T-cell (primary cell): ENCODE measurements around the gene PPP1R37. TPM values are rescaled to one million over a fixed set of nuclear protein-coding genes. Genes with fewer than 3 reads are reported as not detected.

Experiments used
- ATAC-seq, 4 experiments: fragments of 200-7000 bp in 3 of 4; fragments of 150-1000 bp in 1 of 4; cut with Tn5 transposase; replicated peaks in 1 of 4; 1 replicate in 3 of 4; 2 replicates in 1 of 4; pipeline ENCODE4 v1.10.0; 2021; ENCODE audit warnings: moderate library complexity in 3 of 4, mild to moderate bottlenecking in 2 of 4, moderate number of reproducible peaks in 1 of 4
- CTCF ChIA-PET, 2 donors: fragments of 300-600 bp; sonication (Branson Sonifier 250); formaldehyde crosslinking; loops; one replicate each; lab custom pipeline; 2022; ENCODE audit warnings: antibody characterized with exemption in 2 of 2; lab: Charles Lee
- POLR2A ChIA-PET, 2 donors: fragments of 300-600 bp; sonication (Branson Sonifier 250); formaldehyde crosslinking; loops; one replicate each; lab custom pipeline; 2022; ENCODE audit warnings: antibody characterized with exemption in 2 of 2; lab: Charles Lee
- DNase-seq, 35 experiments: peaks; one replicate each; pipeline versions ENCODE4 v3.0.0 to v3.0.0-alpha.2; 2013 to 2023
- H3K27ac ChIP-seq: one replicate; pipeline ENCODE4 v1.5.1; 2013; ENCODE audit warnings: low read length
- H3K27me3 ChIP-seq, 2 experiments: replicated peaks in 1 of 2; 1 replicate in 1 of 2; 2 replicates in 1 of 2; pipeline versions ENCODE4 v1.6.1 to v1.7.0; 2013; ENCODE audit warnings: low read length in 1 of 2, mixed read lengths in 1 of 2; ENCODE audit not compliant: control insufficient read depth in 2 of 2, insufficient read depth in 2 of 2; ENCODE audit errors: extremely low read depth in 1 of 2
- H3K36me3 ChIP-seq, 2 donors: 1 replicate in 1 of 2; 2 replicates in 1 of 2; pipeline versions ENCODE4 v1.6.1 to v1.7.0; 2013; ENCODE audit warnings: low read length in 1 of 2; ENCODE audit not compliant: control insufficient read depth in 2 of 2, insufficient read depth in 1 of 2; ENCODE audit errors: extremely low read depth in 1 of 2
- H3K4me1 ChIP-seq, 2 experiments: 1 replicate in 1 of 2; 2 replicates in 1 of 2; pipeline versions ENCODE4 v1.6.1 to v1.7.0; 2013; ENCODE audit warnings: low read length in 2 of 2, mixed read lengths in 1 of 2; ENCODE audit not compliant: insufficient read depth in 2 of 2, control insufficient read depth in 1 of 2; ENCODE audit errors: extremely low read depth in 1 of 2
- H3K4me3 ChIP-seq, 2 donors: 1 replicate in 1 of 2; 2 replicates in 1 of 2; pipeline versions ENCODE4 v1.5.1 to v1.7.0; 2013; ENCODE audit warnings: mild to moderate bottlenecking in 2 of 2, low read length in 1 of 2, moderate library complexity in 1 of 2; ENCODE audit not compliant: control insufficient read depth in 1 of 2; ENCODE audit errors: extremely low read depth in 1 of 2
- H3K9me3 ChIP-seq: 2 replicates; pipeline ENCODE4 v1.7.0; 2013
- H3K27ac Mint-ChIP-seq, 2 donors: one replicate each; pipeline ENCODE4 v1.8.0; 2020 to 2021; ENCODE audit warnings: mild to moderate bottlenecking in 2 of 2, mixed read lengths in 2 of 2
- H3K27me3 Mint-ChIP-seq, 2 donors: one replicate each; pipeline ENCODE4 v1.8.0; 2021 to 2022; ENCODE audit warnings: mixed read lengths in 2 of 2
- H3K36me3 Mint-ChIP-seq: one replicate; pipeline ENCODE4 v1.8.0; 2021; ENCODE audit warnings: mixed read lengths
- H3K4me1 Mint-ChIP-seq, 3 donors: one replicate each; pipeline ENCODE4 v1.8.0; 2020 to 2022; ENCODE audit warnings: mixed read lengths in 3 of 3, mild to moderate bottlenecking in 1 of 3
- H3K4me3 Mint-ChIP-seq, 3 donors: one replicate each; pipeline ENCODE4 v1.8.0; 2020 to 2022; ENCODE audit warnings: mild to moderate bottlenecking in 3 of 3, mixed read lengths in 3 of 3, moderate library complexity in 3 of 3
- H3K9me3 Mint-ChIP-seq, 3 donors: one replicate each; pipeline ENCODE4 v1.8.0; 2020 to 2022; ENCODE audit warnings: mixed read lengths in 3 of 3
- WGBS: methylation state at CpG from one replicate; pipeline ENCODE4 v1.1.5; 2013; ENCODE audit warnings: missing lambda C conversion rate; ENCODE audit not compliant: insufficient coverage; 5-methylcytosine and 5-hydroxymethylcytosine counted together
- total RNA-seq, 35 experiments: library from RNA in 6 of 35; stranded (reverse) in 6 of 35; fragments of 120-200 nt in 1 of 35; gene quantifications; one replicate each; pipeline versions ENCODE4 v1.2.1 to v1.2.4 and lab custom pipeline; 2013 to 2026

PPP1R37 gene
- total RNA-seq, 5 donors from 2014 or later (not counting 1 experiment from before 2014, with no cell fraction given), result 17.2 to 35.2 (median 30.4) TPM

DNA sequence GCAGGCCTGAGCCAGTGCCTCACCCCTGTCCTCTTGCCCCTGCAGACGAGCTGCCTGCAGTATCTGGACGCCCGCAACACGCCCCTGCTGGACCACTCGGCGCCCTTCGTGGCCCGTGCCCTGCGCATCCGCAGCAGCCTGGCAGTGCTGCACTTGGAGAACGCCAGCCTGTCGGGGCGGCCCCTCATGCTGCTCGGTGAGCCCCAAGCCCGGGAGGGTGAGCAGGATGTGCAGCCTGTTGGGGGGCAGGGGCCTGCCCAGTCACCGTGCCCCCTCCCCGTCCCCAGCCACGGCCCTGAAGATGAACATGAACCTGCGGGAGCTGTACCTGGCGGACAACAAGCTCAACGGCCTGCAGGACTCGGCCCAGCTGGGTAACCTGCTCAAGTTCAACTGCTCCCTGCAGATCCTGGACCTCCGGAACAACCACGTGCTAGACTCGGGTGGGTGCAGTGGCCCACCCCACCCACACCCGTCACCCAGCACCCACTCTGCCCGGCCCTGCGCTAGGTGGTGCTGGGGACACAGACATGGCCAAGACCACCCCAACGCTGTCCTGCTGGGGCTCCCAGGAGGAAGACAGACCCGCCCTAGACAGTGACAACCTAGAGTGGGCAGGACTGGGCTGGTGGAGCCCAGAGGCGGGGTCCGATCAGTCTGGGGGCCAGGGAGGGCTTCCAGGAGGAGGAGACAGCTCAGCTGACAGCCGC, 49.2 kb downstream of the PPP1R37 start:
- Histone ChIP-seq H3K4me3 (no peak overlapping the region), H3K9me3 (no peaks in the 10 kb centered on the region), H3K4me1 (no peaks in the 10 kb centered on the region), H3K27ac (no peak overlapping the region), H3K36me3 (peaks cover 22 to 42% of the 10 kb centered on the region in 2 donors), H3K27me3 (no peaks in the 10 kb centered on the region)
- ChIA-PET CTCF (no interaction called here), POLR2A (no interaction called here)
- no peak for ATAC-seq
- H3K27me3 Mint-ChIP-seq, result no peaks in the 10 kb centered on the region
- no peak overlapping the region for H3K27ac Mint-ChIP-seq
- H3K4me1 Mint-ChIP-seq, result peaks cover 2 to 7% (median 4%) of the 10 kb centered on the region in 3 donors
- peaks cover 11% of the 10 kb centered on the region for H3K36me3 Mint-ChIP-seq
- H3K4me3 Mint-ChIP-seq, result no peak overlapping the region
- DNase-seq, result no peak
- 96% methylated on average over 30 of the region's 33 CpGs for WGBS
- H3K9me3 Mint-ChIP-seq, result no peaks in the 10 kb centered on the region

DNA sequence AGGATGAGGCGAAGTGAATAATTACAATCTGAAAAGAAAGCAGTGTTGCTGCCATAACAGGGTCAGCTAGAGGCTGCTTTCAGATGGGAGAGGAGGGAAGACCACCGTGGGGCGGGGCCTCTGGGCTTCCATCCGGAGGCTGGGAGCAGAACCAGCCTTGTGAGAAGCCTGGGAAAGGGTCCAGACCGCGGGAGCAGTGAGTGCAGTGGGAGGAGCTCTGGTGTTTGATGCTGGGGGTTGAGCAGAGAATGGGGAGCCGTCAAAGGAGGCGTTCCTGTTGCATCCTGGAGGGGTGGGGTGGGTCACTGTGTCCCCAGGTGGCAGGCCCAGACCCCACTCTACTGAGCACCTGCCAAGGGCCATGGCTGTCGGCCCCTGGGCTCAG, 49.7 kb downstream of the PPP1R37 start:
- Histone ChIP-seq H3K27ac (no peak overlapping the region), H3K9me3 (no peaks in the 10 kb centered on the region), H3K4me1 (no peaks in the 10 kb centered on the region), H3K36me3 (peaks cover 22 to 42% of the 10 kb centered on the region in 2 donors), H3K27me3 (no peaks in the 10 kb centered on the region), H3K4me3 (no peak overlapping the region)
- ATAC-seq (no peak), DNase-seq (no peak)
- no peaks in the 10 kb centered on the region for H3K9me3 Mint-ChIP-seq
- no peak overlapping the region for H3K4me3 Mint-ChIP-seq
- no peak overlapping the region for H3K27ac Mint-ChIP-seq
- ChIA-PET CTCF (no interaction called here), POLR2A (interaction anchor here in 1 of 2 donors (0.6 kb wide), 1 partner anchor 172 kb away, joined by 3 read pairs; no protein-coding TSS in a partner anchor)
- 99% methylated on average over 6 of the region's 9 CpGs for WGBS
- H3K27me3 Mint-ChIP-seq, result no peaks in the 10 kb centered on the region
- peaks cover 11% of the 10 kb centered on the region for H3K36me3 Mint-ChIP-seq
- H3K4me1 Mint-ChIP-seq, result peaks cover 0 to 3% (median 2%) of the 10 kb centered on the region in 3 donors

DNA sequence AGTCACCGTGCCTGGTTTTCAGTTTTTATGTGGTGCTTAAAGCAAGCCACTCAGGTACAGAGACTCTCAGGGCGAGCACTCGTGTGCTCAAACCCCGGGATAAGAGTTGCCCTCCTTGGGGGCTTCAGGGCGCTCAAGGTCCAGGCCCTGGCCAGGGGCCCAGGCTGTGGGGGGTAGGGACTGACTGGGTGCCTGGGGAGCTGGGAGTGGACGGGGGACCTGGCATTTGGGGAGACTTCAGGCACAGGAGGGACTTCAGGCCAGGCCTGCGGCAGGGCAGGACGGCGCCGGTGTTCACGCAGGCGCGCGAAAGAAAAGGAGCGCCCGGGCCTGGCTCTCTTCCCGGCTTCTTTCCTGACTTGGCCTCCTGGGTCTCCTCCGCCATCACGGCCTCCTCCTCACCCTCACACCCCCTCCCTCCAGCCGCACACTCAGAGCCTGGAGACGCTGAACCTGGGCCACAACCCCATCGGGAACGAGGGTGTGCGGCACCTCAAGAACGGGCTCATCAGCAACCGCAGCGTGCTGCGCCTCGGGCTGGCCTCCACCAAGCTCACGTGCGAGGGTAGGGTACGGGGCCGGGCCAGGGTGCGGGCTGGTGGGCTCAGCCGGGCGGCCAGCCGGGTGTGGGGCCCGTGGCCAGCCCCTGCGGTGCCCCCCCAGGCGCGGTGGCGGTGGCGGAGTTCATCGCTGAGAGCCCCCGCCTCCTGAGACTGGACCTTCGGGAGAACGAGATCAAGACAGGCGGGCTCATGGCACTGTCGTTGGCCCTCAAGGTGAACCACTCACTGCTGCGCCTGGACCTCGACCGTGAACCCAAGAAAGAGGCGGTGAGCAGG, 51.7 kb downstream of the PPP1R37 start:
- DNase-seq, result no peak
- H3K27ac Mint-ChIP-seq, result no peak overlapping the region
- no peaks in the 10 kb centered on the region for H3K27me3 Mint-ChIP-seq

DNA sequence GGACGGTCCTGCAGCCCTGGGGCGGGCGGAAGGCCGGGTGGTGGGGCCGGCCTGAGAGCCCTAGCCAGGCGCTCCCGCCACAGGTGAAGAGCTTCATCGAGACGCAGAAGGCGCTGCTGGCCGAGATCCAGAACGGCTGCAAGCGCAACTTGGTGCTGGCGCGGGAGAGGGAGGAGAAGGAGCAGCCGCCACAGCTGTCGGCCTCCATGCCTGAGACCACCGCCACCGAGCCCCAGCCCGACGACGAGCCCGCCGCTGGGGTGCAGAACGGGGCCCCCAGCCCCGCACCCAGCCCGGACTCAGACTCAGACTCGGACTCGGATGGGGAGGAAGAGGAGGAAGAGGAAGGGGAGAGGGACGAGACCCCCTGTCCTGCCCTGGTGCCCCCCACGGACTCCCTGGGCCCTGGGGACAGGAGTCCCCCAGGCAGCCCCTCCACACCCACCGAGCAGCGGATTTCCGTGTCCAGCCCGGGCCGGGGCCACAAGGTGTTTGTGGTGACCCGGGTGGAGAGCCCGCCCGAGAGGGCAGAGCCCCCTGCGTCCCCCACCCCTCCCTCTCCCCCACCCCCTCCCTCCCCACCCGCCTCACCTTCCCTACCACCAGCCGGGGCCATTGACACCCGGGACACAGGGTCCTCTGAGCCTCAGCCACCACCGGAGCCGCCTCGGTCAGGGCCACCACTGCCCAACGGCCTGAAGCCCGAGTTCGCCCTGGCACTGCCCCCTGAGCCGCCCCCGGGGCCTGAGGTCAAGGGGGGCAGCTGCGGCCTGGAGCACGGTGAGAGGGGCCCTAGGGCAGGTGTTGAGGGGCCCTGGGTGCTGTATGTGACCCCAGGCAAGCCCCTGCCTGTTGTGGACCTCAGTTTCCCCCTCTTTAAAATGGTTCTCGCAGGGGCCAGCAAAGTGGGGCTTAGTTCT, 52.6 kb downstream of the PPP1R37 start:
- H3K9me3 ChIP-seq, result no peaks in the 10 kb centered on the region
- DNase-seq (no peak), ATAC-seq (no peak)
- Mint-ChIP-seq H3K36me3 (peaks cover 11% of the 10 kb centered on the region), H3K4me1 (peaks cover 8 to 9% (median 9%) of the 10 kb centered on the region in 3 donors), H3K27me3 (no peaks in the 10 kb centered on the region), H3K9me3 (no peaks in the 10 kb centered on the region), H3K27ac (no peak overlapping the region), H3K4me3 (no peak overlapping the region)
- H3K27me3 ChIP-seq, result no peaks in the 10 kb centered on the region
- ChIA-PET POLR2A (no interaction called here), CTCF (no interaction called here)
- no peak overlapping the region for H3K27ac ChIP-seq
- WGBS, result 98% methylated on average over 27 of the region's 54 CpGs
- no peak overlapping the region for H3K4me3 ChIP-seq
- H3K36me3 ChIP-seq, result peaks cover 22 to 42% of the 10 kb centered on the region in 2 donors
- peaks cover 0 to 6% of the 10 kb centered on the region in 2 experiments for H3K4me1 ChIP-seq

More for the DNA sequence above, 51.7 kb downstream of the PPP1R37 start:
- H3K27me3 ChIP-seq, result no peaks in the 10 kb centered on the region
- H3K36me3 ChIP-seq, result peaks cover 22 to 42% of the 10 kb centered on the region in 2 donors
- H3K4me1 ChIP-seq, result peaks cover 0 to 6% of the 10 kb centered on the region in 2 experiments
- H3K27ac ChIP-seq, result no peak overlapping the region
- Mint-ChIP-seq H3K36me3 (peaks cover 11% of the 10 kb centered on the region), H3K4me3 (no peak overlapping the region), H3K9me3 (no peaks in the 10 kb centered on the region), H3K4me1 (peaks cover 8 to 9% (median 9%) of the 10 kb centered on the region in 3 donors)
- no peak overlapping the region for H3K4me3 ChIP-seq
- ChIA-PET POLR2A (no interaction called here), CTCF (no interaction called here)
- no peaks in the 10 kb centered on the region for H3K9me3 ChIP-seq
- no peak for ATAC-seq
- WGBS, result 97% methylated on average over 44 of the region's 53 CpGs

DNA sequence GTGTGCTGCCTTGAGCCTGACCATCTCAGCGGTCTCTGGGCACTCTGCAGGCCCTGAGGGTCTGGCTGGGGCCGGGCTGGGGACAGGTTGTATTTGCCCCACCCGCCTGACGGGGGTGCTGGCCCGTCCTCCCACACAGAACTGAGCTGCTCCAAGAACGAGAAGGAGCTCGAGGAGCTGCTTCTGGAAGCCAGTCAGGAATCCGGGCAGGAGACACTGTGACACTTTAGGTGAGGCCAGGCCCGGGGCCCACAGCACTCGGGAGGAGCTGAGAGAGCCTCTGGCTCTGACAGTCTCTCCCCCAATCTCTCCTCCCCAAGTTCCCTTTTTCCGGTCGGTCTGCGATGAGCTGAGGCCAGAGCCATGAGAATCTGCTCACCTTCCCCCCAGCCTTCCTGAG, 53.3 kb downstream of the PPP1R37 start:
- no peaks in the 10 kb centered on the region for H3K9me3 Mint-ChIP-seq
- 98% methylated on average over 9 of the region's 13 CpGs for WGBS
- H3K27me3 Mint-ChIP-seq, result peaks cover 0 to 1% of the 10 kb centered on the region in 2 donors
- POLR2A ChIA-PET, result no interaction called here
- Histone ChIP-seq H3K9me3 (no peaks in the 10 kb centered on the region), H3K27ac (no peak overlapping the region), H3K4me3 (no peak overlapping the region), H3K4me1 (peaks cover 0 to 6% of the 10 kb centered on the region in 2 experiments), H3K27me3 (peaks cover 0 to 3% of the 10 kb centered on the region in 2 experiments), H3K36me3 (peaks cover 19 to 35% of the 10 kb centered on the region in 2 donors)
- CTCF ChIA-PET, result no interaction called here
- H3K4me1 Mint-ChIP-seq, result peaks cover 8 to 9% (median 9%) of the 10 kb centered on the region in 3 donors
- no peak overlapping the region for H3K4me3 Mint-ChIP-seq
- peaks cover 10% of the 10 kb centered on the region for H3K36me3 Mint-ChIP-seq
- H3K27ac Mint-ChIP-seq, result no peak overlapping the region
- ATAC-seq, result no peak
- no peak for DNase-seq

DNA sequence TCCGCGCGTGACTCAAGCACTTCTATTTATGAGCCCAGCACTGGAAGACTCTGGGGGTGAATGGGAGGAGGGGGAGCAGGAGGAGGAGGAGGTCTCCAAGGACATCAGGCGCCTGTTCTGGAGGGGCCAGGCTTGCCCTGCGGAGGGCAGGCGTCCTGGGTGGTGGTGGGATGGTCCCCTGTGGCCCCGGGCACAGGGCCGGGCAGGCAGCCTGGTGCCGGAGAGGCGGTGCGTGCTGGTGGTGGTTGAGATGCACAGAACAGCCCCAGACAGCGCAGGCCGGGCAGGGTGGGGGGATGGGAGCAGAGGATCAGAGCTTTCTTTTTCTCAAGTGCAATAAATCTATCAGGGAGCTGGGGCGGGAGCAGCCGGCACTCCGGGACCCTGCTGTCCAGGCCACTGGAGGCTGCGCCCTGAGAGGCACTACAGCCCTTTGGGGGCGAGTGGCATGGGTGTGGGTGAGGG, 53.8 kb downstream of the PPP1R37 start:
- Histone ChIP-seq H3K27ac (no peak overlapping the region), H3K9me3 (no peaks in the 10 kb centered on the region), H3K4me3 (no peak overlapping the region), H3K36me3 (peaks cover 15 to 30% of the 10 kb centered on the region in 2 donors), H3K27me3 (peaks cover 0 to 9% of the 10 kb centered on the region in 2 experiments), H3K4me1 (peaks cover 0 to 11% of the 10 kb centered on the region in 2 experiments)
- H3K4me3 Mint-ChIP-seq, result no peak overlapping the region
- H3K27ac Mint-ChIP-seq, result no peak overlapping the region
- ChIA-PET CTCF (no interaction called here), POLR2A (no interaction called here)
- H3K9me3 Mint-ChIP-seq, result no peaks in the 10 kb centered on the region
- 99% methylated on average over 10 of the region's 18 CpGs for WGBS
- H3K27me3 Mint-ChIP-seq, result peaks cover 0 to 6% of the 10 kb centered on the region in 2 donors
- peaks cover 9% of the 10 kb centered on the region for H3K36me3 Mint-ChIP-seq
- H3K4me1 Mint-ChIP-seq, result peaks cover 8 to 13% (median 9%) of the 10 kb centered on the region in 3 donors
- DNase-seq, result no peak
- ATAC-seq, result no peak
